ENCODE results near the gene MINDY4. TPM values are rescaled to one million over a fixed set of nuclear protein-coding genes. Genes with fewer than 3 reads are reported as not detected.

Gene MINDY4
- total and polyA plus RNA-seq, 2 donors (not counting 1 experiment from before 2014, with no cell fraction given), result 6.1 to 6.3 TPM

GRCh38 chr7:30810986-30811385 lies 39.8 kb downstream of the MINDY4 start:
- H3K9ac ChIP-seq (ENCODE audit: insufficient read depth, low read length), result no peak overlapping the region
- H3K4me1 ChIP-seq (ENCODE audit: control insufficient read depth, extremely low read depth, insufficient read depth, low read length), result peaks cover 4% of the 10 kb centered on the region
- no peak for DNase-seq (ENCODE audit: low read depth in 2 of 2)
- H3K4me3 ChIP-seq (replicated peaks in 1 of 4; ENCODE audit: control extremely low read depth in 1 of 4, insufficient read depth in 1 of 4, low read depth in 3 of 4, low read length in 4 of 4), result no peak overlapping the region
- H3K27me3 ChIP-seq (ENCODE audit: control insufficient read depth, insufficient read depth, low read length), result no peaks in the 10 kb centered on the region
- H3K4me2 ChIP-seq (ENCODE audit: extremely low read depth, insufficient read depth, low read length), result no peak overlapping the region
- no peak overlapping the region for H2AFZ ChIP-seq (ENCODE audit: low read length)
- TF ChIP-seq CTCF (conservative IDR thresholded peaks at IDR 0.05 in 1 of 2, IDR thresholded peaks at IDR 0.05 in 1 of 2; ENCODE audit: low read depth in 1 of 2, low read length in 2 of 2) (no peak), EZH2 (IDR thresholded peaks at IDR 0.05; ENCODE audit: low read length, missing control alignments) (no peak)
- no peak overlapping the region for H3K27ac ChIP-seq (ENCODE audit: insufficient read depth, low read length)
- H3K79me2 ChIP-seq (ENCODE audit: control insufficient read depth, insufficient read depth, low read length), result no peaks in the 10 kb centered on the region
- H4K20me1 ChIP-seq (ENCODE audit: control insufficient read depth, extremely low read depth, insufficient read depth, low read length), result no peaks in the 10 kb centered on the region
- no peaks in the 10 kb centered on the region for H3K36me3 ChIP-seq (ENCODE audit: control insufficient read depth, insufficient read depth, low read length)
- H3K9me3 ChIP-seq (ENCODE audit: control insufficient read depth, insufficient read depth, low read depth, low read length), result no peaks in the 10 kb centered on the region

- Histone ChIP-seq H3K79me2 (ENCODE audit: control insufficient read depth, insufficient read depth, low read length) (no peaks in the 10 kb centered on the region), H2AFZ (ENCODE audit: low read length) (no peak overlapping the region), H3K27ac (ENCODE audit: insufficient read depth, low read length) (no peak overlapping the region), H3K9me3 (ENCODE audit: control insufficient read depth, insufficient read depth, low read depth, low read length) (no peaks in the 10 kb centered on the region), H3K4me1 (ENCODE audit: control insufficient read depth, extremely low read depth, insufficient read depth, low read length) (peaks cover 10% of the 10 kb centered on the region), H3K4me3 (replicated peaks in 1 of 4; ENCODE audit: control extremely low read depth in 1 of 4, insufficient read depth in 1 of 4, low read depth in 3 of 4, low read length in 4 of 4) (no peak overlapping the region), H3K9ac (ENCODE audit: insufficient read depth, low read length) (no peak overlapping the region), H3K36me3 (ENCODE audit: control insufficient read depth, insufficient read depth, low read length) (no peaks in the 10 kb centered on the region), H4K20me1 (ENCODE audit: control insufficient read depth, extremely low read depth, insufficient read depth, low read length) (no peaks in the 10 kb centered on the region), H3K4me2 (ENCODE audit: extremely low read depth, insufficient read depth, low read length) (no peak overlapping the region), H3K27me3 (ENCODE audit: control insufficient read depth, insufficient read depth, low read length) (no peaks in the 10 kb centered on the region)
- DNase-seq (ENCODE audit: low read depth in 2 of 2), result no peak
- no peak for TF ChIP-seq CTCF (conservative IDR thresholded peaks at IDR 0.05 in 1 of 2, IDR thresholded peaks at IDR 0.05 in 1 of 2; ENCODE audit: low read depth in 1 of 2, low read length in 2 of 2)
- TF ChIP-seq EZH2 (IDR thresholded peaks at IDR 0.05; ENCODE audit: low read length, missing control alignments), result no peak
These were observed 41.5 kb downstream of the MINDY4 start for GRCh38 chr7:30812676-30813075.

- no peak for TF ChIP-seq CTCF (conservative IDR thresholded peaks at IDR 0.05 in 1 of 2, IDR thresholded peaks at IDR 0.05 in 1 of 2; ENCODE audit: low read depth in 1 of 2, low read length in 2 of 2)
- no peak for TF ChIP-seq EZH2 (IDR thresholded peaks at IDR 0.05; ENCODE audit: low read length, missing control alignments)
- H3K4me2 ChIP-seq (ENCODE audit: extremely low read depth, insufficient read depth, low read length), result no peak overlapping the region
- H3K9ac ChIP-seq (ENCODE audit: insufficient read depth, low read length), result no peak overlapping the region
- DNase-seq (ENCODE audit: low read depth in 2 of 2), result no peak
- H3K27me3 ChIP-seq (ENCODE audit: control insufficient read depth, insufficient read depth, low read length), result no peaks in the 10 kb centered on the region
- no peak overlapping the region for H3K27ac ChIP-seq (ENCODE audit: insufficient read depth, low read length)
- H3K9me3 ChIP-seq (ENCODE audit: control insufficient read depth, insufficient read depth, low read depth, low read length), result no peaks in the 10 kb centered on the region
- H3K4me1 ChIP-seq (ENCODE audit: control insufficient read depth, extremely low read depth, insufficient read depth, low read length), result peaks cover 10% of the 10 kb centered on the region
- H3K4me3 ChIP-seq (replicated peaks in 1 of 4; ENCODE audit: control extremely low read depth in 1 of 4, insufficient read depth in 1 of 4, low read depth in 3 of 4, low read length in 4 of 4), result no peak overlapping the region
- H2AFZ ChIP-seq (ENCODE audit: low read length), result no peak overlapping the region
- no peaks in the 10 kb centered on the region for H4K20me1 ChIP-seq (ENCODE audit: control insufficient read depth, extremely low read depth, insufficient read depth, low read length)
- no peaks in the 10 kb centered on the region for H3K36me3 ChIP-seq (ENCODE audit: control insufficient read depth, insufficient read depth, low read length)
- H3K79me2 ChIP-seq (ENCODE audit: control insufficient read depth, insufficient read depth, low read length), result no peaks in the 10 kb centered on the region
These were observed 42.2 kb downstream of the MINDY4 start for GRCh38 chr7:30813466-30813865.
